WTC11 (cell line): ENCODE measurements around the gene CCR6.

Experiments used
- AFF4 ChIP-seq: sonication (generic); formaldehyde crosslinking; IDR thresholded peaks from 2 replicates; pipeline ENCODE4 v1.8.1; 2023; ENCODE audit warnings: mild to moderate bottlenecking, missing genetic modification reagents, borderline replicate concordance
- CTCF ChIP-seq: fragments of 200-600 bp; IDR thresholded peaks from 2 replicates; pipeline ENCODE4 v1.8.0; 2022; ENCODE audit warnings: antibody characterized with exemption
- E2F1 ChIP-seq: sonication (generic); formaldehyde crosslinking; IDR thresholded peaks from 2 replicates; pipeline ENCODE4 v1.8.0; 2022; ENCODE audit warnings: mild to moderate bottlenecking, missing genetic modification reagents
- KAT7 ChIP-seq: sonication (generic); formaldehyde crosslinking; IDR thresholded peaks from 2 replicates; pipeline ENCODE4 v1.8.1; 2023; ENCODE audit warnings: missing genetic modification reagents, mild to moderate bottlenecking, borderline replicate concordance
- NR1H2 ChIP-seq: sonication (generic); formaldehyde crosslinking; IDR thresholded peaks from 2 replicates; pipeline ENCODE4 v1.9.0; 2021; ENCODE audit warnings: mild to moderate bottlenecking, moderate library complexity, missing genetic modification reagents
- NR2C2 ChIP-seq: sonication (generic); formaldehyde crosslinking; IDR thresholded peaks from 2 replicates; pipeline ENCODE4 v1.8.0; 2022; ENCODE audit warnings: mild to moderate bottlenecking, missing genetic modification reagents
- ZNF263 ChIP-seq: sonication (generic); formaldehyde crosslinking; IDR thresholded peaks from 2 replicates; pipeline ENCODE4 v1.8.1; 2022; ENCODE audit warnings: low read depth, mild to moderate bottlenecking, moderate library complexity, missing genetic modification reagents

- no peak for TF ChIP-seq KAT7
- TF ChIP-seq NR2C2 (CRISPR knock-in tag), result no peak
- TF ChIP-seq ZNF263, result no peak
- TF ChIP-seq CTCF, result no peak
- no peak for TF ChIP-seq NR1H2 (CRISPR knock-in tag)
- TF ChIP-seq E2F1 (CRISPR knock-in tag), result no peak
- TF ChIP-seq AFF4 (CRISPR knock-in tag), result no peak
Observed at GRCh38 chr6:167150941-167151549, 28.1 kb downstream of the CCR6 start.
